GM12878 (cell line): Measurements from ENCODE around the gene CREB5. TPM values are rescaled to one million over a fixed set of nuclear protein-coding genes. Genes with fewer than 3 reads are reported as not detected.
A peak's percentile ranks its signal among the peaks of the same experiment; 100 is the strongest.

Source experiments
- BCLAF1 ChIP-seq: fragments of 450-650 bp; IDR thresholded peaks from 2 replicates; pipeline ENCODE4 v1.6.1; 2017; ENCODE audit warnings: antibody characterized with exemption, mild to moderate bottlenecking, moderate library complexity
- BHLHE40 ChIP-seq, 2 experiments: fragments of 450-650 bp in 1 of 2; IDR thresholded peaks; 2 replicates each; pipeline ENCODE4 v1.6.1; 2011 to 2017; ENCODE audit warnings: low read depth in 2 of 2, borderline replicate concordance in 1 of 2, improper control_type of control experiment in 1 of 2, low read length in 1 of 2, mild to moderate bottlenecking in 1 of 2
- ETV6 ChIP-seq, 2 experiments: fragments of 450-650 bp in 1 of 2; IDR thresholded peaks in 1 of 2; conservative IDR thresholded peaks in 1 of 2; 2 replicates each; pipeline ENCODE4 v1.6.1; 2014; ENCODE audit warnings: antibody characterized with exemption in 1 of 2, borderline replicate concordance in 1 of 2, low read depth in 1 of 2, mild to moderate bottlenecking in 1 of 2, moderate library complexity in 1 of 2
- MXI1 ChIP-seq: fragments of 150-350 bp; IDR thresholded peaks from 2 replicates; pipeline ENCODE4 v1.6.1; 2011; ENCODE audit warnings: low read depth, mild to moderate bottlenecking, inconsistent platforms, low read length, improper control_type of control experiment
- MYB ChIP-seq: fragments of 150-350 bp; IDR thresholded peaks from 2 replicates; pipeline ENCODE4 v1.6.1; 2014; ENCODE audit warnings: mild to moderate bottlenecking, low read depth, low read length, borderline replicate concordance
- NR2C1 ChIP-seq: fragments of 450-650 bp; IDR thresholded peaks from 2 replicates; pipeline ENCODE4 v1.6.1; 2017; ENCODE audit warnings: antibody characterized with exemption, mild to moderate bottlenecking, moderate library complexity
- POLR2A ChIP-seq: IDR thresholded peaks from 2 replicates; pipeline ENCODE4 v1.6.1; 2011; ENCODE audit warnings: low read depth, mild to moderate bottlenecking, low read length
- POU2F2 ChIP-seq: IDR thresholded peaks from 3 replicates; pipeline ENCODE4 v1.6.1; 2011; ENCODE audit warnings: low read depth, mild to moderate bottlenecking, low read length, borderline replicate concordance
- REST ChIP-seq: IDR thresholded peaks from 2 replicates; pipeline ENCODE4 v1.6.1; 2012; ENCODE audit warnings: mild to moderate bottlenecking, low read depth, low read length
- SIN3A ChIP-seq: IDR thresholded peaks from 2 replicates; pipeline ENCODE4 v1.6.1; 2012; ENCODE audit warnings: low read depth, low read length, improper control_type of control experiment
- SPI1 ChIP-seq: IDR thresholded peaks from 2 replicates; pipeline ENCODE4 v1.6.1; 2011; ENCODE audit warnings: low read depth, mild to moderate bottlenecking, low read length, moderate library complexity, borderline replicate concordance; ENCODE audit not compliant: insufficient read depth
- SRF ChIP-seq, 2 experiments: IDR thresholded peaks; 2 replicates each; pipeline ENCODE4 v1.6.1; 2011; ENCODE audit warnings: low read depth in 2 of 2, low read length in 2 of 2, mild to moderate bottlenecking in 1 of 2, moderate library complexity in 1 of 2
- STAT1 ChIP-seq: fragments of 450-650 bp; conservative IDR thresholded peaks from 2 replicates; pipeline ENCODE4 v1.6.1; 2014; ENCODE audit warnings: antibody characterized with exemption, mild to moderate bottlenecking
- TARDBP ChIP-seq: IDR thresholded peaks from 2 replicates; pipeline ENCODE4 v1.6.1; 2016; ENCODE audit warnings: borderline replicate concordance
- YY1 ChIP-seq: IDR thresholded peaks from 2 replicates; pipeline ENCODE4 v1.6.1; 2011; ENCODE audit warnings: low read depth, mild to moderate bottlenecking, low read length
- ZBTB40 ChIP-seq: fragments of 450-650 bp; IDR thresholded peaks from 2 replicates; pipeline ENCODE4 v1.6.1; 2016; ENCODE audit warnings: mild to moderate bottlenecking, moderate library complexity, borderline replicate concordance
- ZNF207 ChIP-seq: fragments of 450-650 bp; IDR thresholded peaks from 2 replicates; pipeline ENCODE4 v1.6.1; 2014; ENCODE audit warnings: antibody characterized with exemption, mild to moderate bottlenecking, borderline replicate concordance
- ZNF274 ChIP-seq: IDR thresholded peaks from one replicate; pipeline ENCODE4 v1.8.0; 2011; ENCODE audit not compliant: insufficient read length, insufficient read depth
- polyA plus RNA-seq, 11 experiments: library from polyadenylated mRNA; depleted of rRNA in 4 of 11; unstranded in 6 of 11; stranded (reverse) in 5 of 11; fragments of >200 nt; fragmentation: Nextera tagmentation in 4 of 11; fragmentation: Illumina TruSeq in 1 of 11; extraction: Ambion mirVana in 4 of 11; extraction: Trizol in 1 of 11; gene quantifications; 1 replicate in 1 of 11; 2 replicates in 10 of 11; pipeline versions ENCODE4 v1.2.1 to v1.2.3, GENCODE V29; 2011 to 2016; ENCODE audit warnings: inconsistent platforms in 2 of 11, missing spikeins in 2 of 11, low read depth in 1 of 11
- total RNA-seq, 4 experiments: library from RNA; depleted of rRNA in 3 of 4; stranded (reverse); fragments of >200 nt in 3 of 4; fragmentation: Illumina TruSeq in 1 of 4; extraction: Trizol in 1 of 4; gene quantifications; 2 replicates each; pipeline versions ENCODE4 v1.2.1 to v1.2.3, GENCODE V29; 2013 to 2021

Gene CREB5
- total and polyA plus RNA-seq, 10 of the 15 experiments (the other 5 are each of a cell fraction or from before 2014, with no cell fraction given) = 12.9 to 74.1 (median 53.0) TPM

DNA sequence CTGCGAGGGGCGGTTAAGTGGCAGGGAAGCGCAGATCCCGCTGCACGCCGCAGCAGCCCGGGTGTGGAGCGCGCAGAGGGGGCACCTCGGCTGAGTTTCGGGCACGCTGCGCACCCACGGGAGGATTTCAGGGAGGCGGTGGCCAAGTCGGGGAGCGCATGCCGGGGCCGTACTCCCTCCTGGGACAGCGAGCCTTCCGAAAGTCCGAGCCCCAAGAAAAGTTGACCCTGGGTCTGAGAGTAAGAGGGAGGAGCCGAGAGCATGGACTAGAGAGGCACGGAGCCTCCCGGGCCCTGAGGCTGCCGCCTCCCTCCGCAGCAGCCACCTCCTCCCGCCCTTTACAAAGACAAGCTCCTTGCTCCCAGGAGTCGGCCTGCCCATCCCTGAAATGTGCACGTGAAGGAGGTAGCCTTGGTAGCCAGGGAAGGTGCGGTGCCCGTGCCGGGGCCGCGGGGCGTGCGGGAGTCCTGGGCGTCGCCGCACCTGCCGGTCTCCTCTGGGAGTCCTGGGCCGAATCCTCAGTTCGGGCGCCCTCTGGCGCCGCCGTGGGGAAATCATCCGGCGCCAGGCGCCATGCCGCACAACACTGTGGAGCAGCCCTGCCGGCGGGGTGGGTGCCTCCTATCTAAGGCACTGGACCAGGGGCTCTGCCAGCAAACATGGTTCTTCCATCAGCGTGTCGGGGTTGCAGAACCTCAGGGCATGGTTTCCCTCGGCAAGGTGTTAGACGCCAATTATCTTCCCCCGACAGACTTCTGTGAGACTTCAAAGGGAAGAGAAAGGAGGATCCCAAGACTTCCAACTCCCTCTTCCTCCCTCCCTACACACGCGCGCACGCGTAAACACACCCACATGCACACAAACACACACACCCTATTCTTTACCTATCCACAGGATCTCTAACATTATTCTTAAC lies 441.8 kb downstream of the CREB5 start (continued):
- TF ChIP-seq MXI1 (peak; percentile 74; the same call in 1 of the 2 replicates), REST (no peak), TARDBP (no peak), STAT1 (0 out of 2 replicates have a peak, but pooled peaks have one; percentile 13), POU2F2 (no peak), SRF (IDR thresholded peaks at IDR 0.05; ENCODE audit: low read depth in 2 of 2, low read length in 2 of 2) (no peak), SPI1 (no peak), POLR2A (no peak), ZBTB40 (no peak), MYB (no peak), BHLHE40 (IDR thresholded peaks at IDR 0.05; ENCODE audit: borderline replicate concordance in 1 of 2, low read depth in 2 of 2, low read length in 1 of 2) (peak; percentile 76 to 93; a peak in 3 of 4 replicates), ZNF207 (no peak), ZNF274 (no peak), YY1 (peak; percentile 91), ETV6 (conservative IDR thresholded peaks at IDR 0.05 in 1 of 2, IDR thresholded peaks at IDR 0.05 in 1 of 2; ENCODE audit: borderline replicate concordance in 1 of 2, low read depth in 1 of 2) (no peak), NR2C1 (no peak), BCLAF1 (no peak), SIN3A (no peak)
